ACC112 (cell line): ENCODE measurements around the gene PRMT6.
"Not testable (repeated sequence)": the region's sequence is repeated elsewhere in the genome, so short reads cannot be mapped to it uniquely, and the experiment has no call there.

Experiments used
- H2AFZ ChIP-seq: fragments of 200-600 bp; sonication (generic); one replicate; pipeline ENCODE4 v1.6.0; 2017; ENCODE audit warnings: antibody characterized with exemption, low read length; ENCODE audit not compliant: unreplicated experiment
- H3K27ac ChIP-seq: fragments of 200-600 bp; sonication (generic); 2 replicates; pipeline ENCODE4 v1.5.1; 2014; ENCODE audit warnings: low read depth, mild to moderate bottlenecking, antibody characterized with exemption, low read length, moderate library complexity
- H3K27me3 ChIP-seq: fragments of 200-600 bp; sonication (generic); 2 replicates; pipeline ENCODE4 v1.6.1; 2014; ENCODE audit warnings: mild to moderate bottlenecking, antibody characterized with exemption, low read length, moderate library complexity, mixed read lengths; ENCODE audit not compliant: insufficient read depth
- H3K36me3 ChIP-seq: fragments of 200-600 bp; sonication (generic); 2 replicates; pipeline ENCODE4 v1.6.1; 2016; ENCODE audit warnings: mild to moderate bottlenecking, antibody characterized with exemption, low read length, moderate library complexity, mixed read lengths; ENCODE audit not compliant: insufficient read depth
- H3K4me1 ChIP-seq: fragments of 200-600 bp; sonication (generic); one replicate; pipeline ENCODE4 v1.6.1; 2016; ENCODE audit warnings: low read length, mixed read lengths; ENCODE audit not compliant: insufficient read depth, unreplicated experiment, control insufficient read depth
- H3K4me3 ChIP-seq: fragments of 200-600 bp; sonication (generic); 2 replicates; pipeline ENCODE4 v1.5.1; 2014; ENCODE audit warnings: mild to moderate bottlenecking, low read depth, low read length
- H3K79me2 ChIP-seq: fragments of 200-600 bp; sonication (generic); one replicate; pipeline ENCODE4 v1.6.0; 2016; ENCODE audit warnings: low read length; ENCODE audit not compliant: control insufficient read depth, unreplicated experiment, insufficient read depth

PRMT6 gene

GRCh38 chr1:107051266-107051665, 5.2 kb upstream of the PRMT6 start:
- Histone ChIP-seq H3K79me2 (no peaks in the 10 kb centered on the region), H3K27ac (no peak overlapping the region), H3K27me3 (no peaks in the 10 kb centered on the region), H3K4me1 (no peaks in the 10 kb centered on the region), H3K4me3 (no peak overlapping the region), H3K36me3 (no peaks in the 10 kb centered on the region), H2AFZ (no peak overlapping the region)

DNA sequence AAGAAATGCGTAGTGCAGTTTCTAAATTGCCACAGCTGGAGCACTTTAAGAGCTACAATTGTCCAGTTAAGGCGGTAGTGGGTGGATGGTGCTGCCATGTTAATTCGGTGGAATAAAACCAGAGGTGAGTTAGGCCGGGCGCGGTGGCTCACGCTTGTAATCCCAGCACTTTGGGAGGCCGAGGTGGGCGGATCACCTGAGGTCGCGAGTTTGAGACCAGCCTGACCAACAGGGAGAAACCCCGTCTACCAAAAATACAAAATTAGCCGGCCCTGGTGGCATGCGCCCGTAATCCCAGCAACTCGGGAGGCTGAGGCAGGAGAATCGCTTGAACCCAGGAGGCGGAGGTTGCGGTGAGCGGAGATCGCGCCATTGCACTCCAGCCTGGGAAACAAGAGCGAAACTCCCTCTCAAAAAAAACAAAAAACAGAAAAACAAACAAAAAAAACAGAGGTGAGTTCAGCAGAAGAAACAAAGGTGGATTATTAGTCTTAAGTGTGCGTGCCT, 502 bp upstream of the PRMT6 start:
- H3K4me3 ChIP-seq, result peak overlapping the region; percentile 97
- not testable (repeated sequence) for H3K36me3 ChIP-seq, H3K27ac ChIP-seq, H3K27me3 ChIP-seq, H3K4me1 ChIP-seq, H3K79me2 ChIP-seq
- H2AFZ ChIP-seq, result peak overlapping the region; percentile 97

DNA sequence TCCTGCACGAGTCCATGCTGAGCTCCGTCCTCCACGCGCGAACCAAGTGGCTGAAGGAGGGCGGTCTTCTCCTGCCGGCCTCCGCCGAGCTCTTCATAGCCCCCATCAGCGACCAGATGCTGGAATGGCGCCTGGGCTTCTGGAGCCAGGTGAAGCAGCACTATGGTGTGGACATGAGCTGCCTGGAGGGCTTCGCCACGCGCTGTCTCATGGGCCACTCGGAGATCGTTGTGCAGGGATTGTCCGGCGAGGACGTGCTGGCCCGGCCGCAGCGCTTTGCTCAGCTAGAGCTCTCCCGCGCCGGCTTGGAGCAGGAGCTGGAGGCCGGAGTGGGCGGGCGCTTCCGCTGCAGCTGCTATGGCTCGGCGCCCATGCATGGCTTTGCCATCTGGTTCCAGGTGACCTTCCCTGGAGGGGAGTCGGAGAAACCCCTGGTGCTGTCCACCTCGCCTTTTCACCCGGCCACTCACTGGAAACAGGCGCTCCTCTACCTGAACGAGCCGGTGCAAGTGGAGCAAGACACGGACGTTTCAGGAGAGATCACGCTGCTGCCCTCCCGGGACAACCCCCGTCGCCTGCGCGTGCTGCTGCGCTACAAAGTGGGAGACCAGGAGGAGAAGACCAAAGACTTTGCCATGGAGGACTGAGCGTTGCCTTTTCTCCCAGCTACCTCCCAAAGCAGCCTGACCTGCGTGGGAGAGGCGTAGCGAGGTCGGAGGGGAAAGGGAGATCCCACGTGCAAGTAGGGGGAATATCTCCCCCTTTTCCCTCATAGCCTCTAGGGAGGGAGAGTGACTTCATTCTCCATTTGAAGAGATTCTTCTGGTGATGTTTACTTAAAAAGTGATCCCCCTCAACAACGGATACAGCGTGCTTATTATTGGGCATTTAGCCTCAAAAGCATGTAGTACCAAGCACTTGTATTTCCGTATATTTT, 991 bp downstream of the PRMT6 start:
- Histone ChIP-seq H3K27ac (no peak overlapping the region), H3K36me3 (0 out of 2 replicates have a peak, but pooled peaks cover 3% of the 10 kb centered on the region), H2AFZ (peak overlapping the region; percentile 97)

GRCh38 chr1:107058245-107059032, 2.0 kb downstream of the PRMT6 start:
- Histone ChIP-seq H3K4me3 (peak overlapping the region; percentile 97), H3K27me3 (no peaks in the 10 kb centered on the region), H3K36me3 (0 out of 2 replicates have a peak, but pooled peaks cover 3% of the 10 kb centered on the region), H3K4me1 (peaks cover 8% of the 10 kb centered on the region), H3K27ac (no peak overlapping the region), H3K79me2 (peaks cover 9% of the 10 kb centered on the region), H2AFZ (no peak overlapping the region)

More for the DNA sequence above, 991 bp downstream of the PRMT6 start:
- Histone ChIP-seq H3K4me1 (peaks cover 8% of the 10 kb centered on the region), H3K4me3 (peak overlapping the region; percentile 97), H3K79me2 (peaks cover 9% of the 10 kb centered on the region), H3K27me3 (no peaks in the 10 kb centered on the region)

GRCh38 chr1:107061886-107062285, 5.4 kb downstream of the PRMT6 start:
- H3K27me3 ChIP-seq, result no peaks in the 10 kb centered on the region
- 0 out of 2 replicates have a peak, but pooled peaks cover 3% of the 10 kb centered on the region for H3K36me3 ChIP-seq
- no peak overlapping the region for H3K27ac ChIP-seq
- peaks cover 9% of the 10 kb centered on the region for H3K79me2 ChIP-seq
- peaks cover 8% of the 10 kb centered on the region for H3K4me1 ChIP-seq
- H3K4me3 ChIP-seq, result no peak overlapping the region
- H2AFZ ChIP-seq, result no peak overlapping the region

- H3K27ac ChIP-seq, result no peak overlapping the region
- no peak overlapping the region for H2AFZ ChIP-seq
- H3K4me1 ChIP-seq, result no peaks in the 10 kb centered on the region
- no peaks in the 10 kb centered on the region for H3K79me2 ChIP-seq
- no peaks in the 10 kb centered on the region; the same call in 1 of the 2 replicates for H3K27me3 ChIP-seq
- no peaks in the 10 kb centered on the region for H3K36me3 ChIP-seq
- H3K4me3 ChIP-seq, result no peak overlapping the region
These were observed 17.0 kb downstream of the PRMT6 start for GRCh38 chr1:107073493-107073892.

DNA sequence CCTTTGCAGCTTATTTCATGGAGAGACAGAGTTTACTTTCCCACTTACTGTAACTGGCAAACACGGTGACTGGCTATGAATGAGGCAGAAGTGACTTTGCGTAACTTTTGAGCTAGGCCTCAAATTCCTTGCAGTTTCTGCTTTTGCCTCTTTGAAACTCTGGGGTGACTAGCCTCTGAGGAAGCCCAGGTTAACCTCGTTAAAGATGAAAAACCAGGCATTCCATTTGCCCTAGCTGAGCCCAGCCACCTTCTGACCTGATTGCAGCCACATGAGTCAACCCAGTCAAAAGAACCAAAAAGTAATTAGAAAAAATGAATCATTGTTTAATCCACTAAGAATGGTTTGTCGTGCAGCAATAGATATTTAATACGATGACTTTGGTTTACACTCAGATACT, 20.4 kb downstream of the PRMT6 start:
- Histone ChIP-seq H3K4me3 (no peak overlapping the region), H3K27me3 (peaks cover 11% of the 10 kb centered on the region), H3K27ac (peak overlapping the region; percentile 16; the same call in 1 of the 2 replicates), H3K79me2 (no peaks in the 10 kb centered on the region), H3K4me1 (no peaks in the 10 kb centered on the region), H2AFZ (no peak overlapping the region), H3K36me3 (no peaks in the 10 kb centered on the region)

GRCh38 chr1:107079249-107079648, 22.8 kb downstream of the PRMT6 start:
- H3K79me2 ChIP-seq, result no peaks in the 10 kb centered on the region

DNA sequence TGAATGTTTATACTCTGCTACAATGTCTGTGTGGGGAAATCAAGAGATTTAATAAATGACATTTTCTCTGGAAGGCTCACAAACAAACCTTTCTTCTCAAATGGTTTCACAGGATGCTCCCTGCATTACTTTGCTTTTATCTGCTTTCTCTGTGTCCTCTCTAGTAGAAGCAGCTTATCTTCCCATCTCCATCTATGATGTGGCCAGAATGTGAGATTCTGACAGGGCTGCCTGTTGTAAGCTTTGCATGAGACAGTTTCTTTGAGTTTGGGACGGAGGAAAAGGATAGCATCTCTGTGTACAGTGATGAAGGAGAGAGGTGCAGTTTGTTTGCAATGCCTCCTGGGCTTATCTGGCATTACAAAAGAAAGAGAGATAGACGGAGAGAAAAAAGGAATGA, 24.6 kb downstream of the PRMT6 start:
- Histone ChIP-seq H3K79me2 (no peaks in the 10 kb centered on the region), H3K36me3 (no peaks in the 10 kb centered on the region), H3K4me1 (no peaks in the 10 kb centered on the region), H3K27me3 (peaks cover 11% of the 10 kb centered on the region), H3K27ac (no peak overlapping the region), H3K4me3 (no peak overlapping the region), H2AFZ (no peak overlapping the region)

More at GRCh38 chr1:107079249-107079648, 22.8 kb downstream of the PRMT6 start:
- no peak overlapping the region for H2AFZ ChIP-seq
- H3K27me3 ChIP-seq, result peaks cover 11% of the 10 kb centered on the region
- H3K27ac ChIP-seq, result no peak overlapping the region
- no peaks in the 10 kb centered on the region for H3K36me3 ChIP-seq
- H3K4me3 ChIP-seq, result no peak overlapping the region
- no peaks in the 10 kb centered on the region for H3K4me1 ChIP-seq

DNA sequence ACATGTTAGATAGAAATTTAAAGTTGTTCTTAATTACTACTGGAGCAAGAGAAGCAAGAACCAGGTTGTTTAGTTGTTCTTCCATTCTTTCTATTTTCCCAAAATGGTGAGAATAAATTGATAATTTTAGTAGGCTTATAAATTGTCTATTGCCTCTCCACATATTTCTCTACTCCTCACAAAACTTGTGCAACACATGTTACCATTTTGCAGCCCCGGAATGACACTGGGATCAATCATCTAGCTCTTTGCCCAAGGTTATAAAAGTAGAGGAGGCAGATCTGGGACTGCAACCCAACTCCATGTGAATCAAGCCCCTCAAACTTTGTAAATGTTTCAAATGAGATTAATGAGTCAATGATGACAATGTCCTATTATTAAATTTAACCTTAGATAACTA, 34.9 kb downstream of the PRMT6 start:
- Histone ChIP-seq H3K79me2 (no peaks in the 10 kb centered on the region), H3K4me3 (no peak overlapping the region), H3K4me1 (no peaks in the 10 kb centered on the region), H3K27ac (no peak overlapping the region), H3K36me3 (no peaks in the 10 kb centered on the region), H2AFZ (no peak overlapping the region), H3K27me3 (no peaks in the 10 kb centered on the region; the same call in 1 of the 2 replicates)
